Suprapubic skin (tissue), 4 donors: ENCODE results near the gene E2F4.

Source experiments
- CTCF ChIP-seq, 2 donors: fragments of 200-600 bp in 1 of 2; fragments of 450-650 bp in 1 of 2; sonication (generic) in 1 of 2; IDR thresholded peaks; one replicate each; pipeline ENCODE4 v1.5.1; 2016 to 2019; ENCODE audit warnings: antibody characterized with exemption in 2 of 2, mild to moderate bottlenecking in 1 of 2, moderate library complexity in 1 of 2
- EP300 ChIP-seq: sonication (generic); formaldehyde crosslinking; IDR thresholded peaks from one replicate; pipeline ENCODE4 v1.6.1; 2017; ENCODE audit warnings: antibody characterized with exemption
- POLR2A ChIP-seq, 2 donors: fragments of 450-650 bp; IDR thresholded peaks; one replicate each; pipeline ENCODE4 v1.6.1; 2017; ENCODE audit warnings: antibody characterized with exemption in 2 of 2, mild to moderate bottlenecking in 2 of 2, moderate library complexity in 2 of 2
- POLR2AphosphoS5 ChIP-seq, 3 donors: sonication (generic); formaldehyde crosslinking; IDR thresholded peaks; one replicate each; pipeline ENCODE4 v1.6.1; 2017; ENCODE audit warnings: antibody characterized with exemption in 3 of 3

- TF ChIP-seq CTCF (IDR thresholded peaks at IDR 0.05) (no peak), EP300 (no peak), POLR2AphosphoS5 (IDR thresholded peaks at IDR 0.05) (no peak), POLR2A (IDR thresholded peaks at IDR 0.05) (no peak)
Measured at GRCh38 chr16:67161595-67162058, 30.3 kb upstream of the E2F4 start.
